Vagina (tissue), 2 donors: Measurements from ENCODE around the gene DNAH7.

Source experiments
- POLR2A ChIP-seq, 2 donors: fragments of 450-650 bp; IDR thresholded peaks; one replicate each; pipeline ENCODE4 v1.6.1; 2017; ENCODE audit warnings: antibody characterized with exemption in 2 of 2, mild to moderate bottlenecking in 2 of 2, moderate library complexity in 2 of 2
- TF ChIP-seq, protein P1 (sequence below), 3 experiments: fragments of 450-650 bp in 2 of 3; fragments of 200-600 bp in 1 of 3; sonication (generic) in 1 of 3; IDR thresholded peaks; one replicate each; pipeline ENCODE4 v1.5.1; 2017 to 2019; ENCODE audit warnings: antibody characterized with exemption in 3 of 3, mild to moderate bottlenecking in 2 of 3, moderate library complexity in 2 of 3

DNA sequence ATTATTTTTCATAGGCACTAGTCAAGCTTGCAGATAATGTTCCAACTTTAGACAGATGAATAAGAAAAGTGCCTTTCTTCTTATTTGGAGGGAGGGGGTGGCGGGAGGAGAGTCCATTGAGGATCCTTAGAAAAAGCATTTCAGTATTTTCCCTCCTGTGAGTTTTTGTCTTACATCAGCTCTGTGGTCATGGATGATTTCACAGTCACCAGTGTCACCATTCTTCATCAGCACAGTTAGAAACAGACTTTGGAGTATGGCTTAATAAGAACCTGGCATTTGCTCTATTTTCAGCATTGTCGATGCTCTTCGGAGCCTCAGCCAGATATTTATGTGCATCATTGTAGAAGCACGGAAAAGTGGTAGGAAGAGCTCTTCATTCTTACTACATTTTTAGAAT, 341.5 kb downstream of the DNAH7 start:
- TF ChIP-seq POLR2A (IDR thresholded peaks at IDR 0.05) = no peak
- TF ChIP-seq, protein P1, sequence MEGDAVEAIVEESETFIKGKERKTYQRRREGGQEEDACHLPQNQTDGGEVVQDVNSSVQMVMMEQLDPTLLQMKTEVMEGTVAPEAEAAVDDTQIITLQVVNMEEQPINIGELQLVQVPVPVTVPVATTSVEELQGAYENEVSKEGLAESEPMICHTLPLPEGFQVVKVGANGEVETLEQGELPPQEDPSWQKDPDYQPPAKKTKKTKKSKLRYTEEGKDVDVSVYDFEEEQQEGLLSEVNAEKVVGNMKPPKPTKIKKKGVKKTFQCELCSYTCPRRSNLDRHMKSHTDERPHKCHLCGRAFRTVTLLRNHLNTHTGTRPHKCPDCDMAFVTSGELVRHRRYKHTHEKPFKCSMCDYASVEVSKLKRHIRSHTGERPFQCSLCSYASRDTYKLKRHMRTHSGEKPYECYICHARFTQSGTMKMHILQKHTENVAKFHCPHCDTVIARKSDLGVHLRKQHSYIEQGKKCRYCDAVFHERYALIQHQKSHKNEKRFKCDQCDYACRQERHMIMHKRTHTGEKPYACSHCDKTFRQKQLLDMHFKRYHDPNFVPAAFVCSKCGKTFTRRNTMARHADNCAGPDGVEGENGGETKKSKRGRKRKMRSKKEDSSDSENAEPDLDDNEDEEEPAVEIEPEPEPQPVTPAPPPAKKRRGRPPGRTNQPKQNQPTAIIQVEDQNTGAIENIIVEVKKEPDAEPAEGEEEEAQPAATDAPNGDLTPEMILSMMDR (IDR thresholded peaks at IDR 0.05) = no peak
